ENCODE results near the gene TEP1.

DNA sequence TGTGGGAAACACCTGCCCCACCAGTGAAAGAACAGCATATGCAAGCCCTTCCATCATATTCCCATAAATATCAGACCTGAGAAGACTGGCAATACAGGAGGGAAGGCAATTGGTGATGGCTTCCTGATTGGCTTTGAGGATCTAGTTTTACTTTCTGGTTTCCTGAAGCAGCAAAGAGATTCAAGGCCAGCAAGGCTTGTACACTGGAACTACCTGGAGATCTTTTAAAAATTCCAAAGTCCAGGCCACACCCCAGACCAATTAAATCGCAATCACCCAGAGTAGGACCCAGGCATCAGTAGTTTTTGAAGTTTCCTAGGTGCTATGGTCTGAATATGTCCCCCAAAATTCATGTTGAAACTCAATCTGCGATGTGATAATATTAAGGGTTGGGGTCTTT is 2.9 kb upstream of the TEP1 start:
- TF ChIP-seq, protein P1, sequence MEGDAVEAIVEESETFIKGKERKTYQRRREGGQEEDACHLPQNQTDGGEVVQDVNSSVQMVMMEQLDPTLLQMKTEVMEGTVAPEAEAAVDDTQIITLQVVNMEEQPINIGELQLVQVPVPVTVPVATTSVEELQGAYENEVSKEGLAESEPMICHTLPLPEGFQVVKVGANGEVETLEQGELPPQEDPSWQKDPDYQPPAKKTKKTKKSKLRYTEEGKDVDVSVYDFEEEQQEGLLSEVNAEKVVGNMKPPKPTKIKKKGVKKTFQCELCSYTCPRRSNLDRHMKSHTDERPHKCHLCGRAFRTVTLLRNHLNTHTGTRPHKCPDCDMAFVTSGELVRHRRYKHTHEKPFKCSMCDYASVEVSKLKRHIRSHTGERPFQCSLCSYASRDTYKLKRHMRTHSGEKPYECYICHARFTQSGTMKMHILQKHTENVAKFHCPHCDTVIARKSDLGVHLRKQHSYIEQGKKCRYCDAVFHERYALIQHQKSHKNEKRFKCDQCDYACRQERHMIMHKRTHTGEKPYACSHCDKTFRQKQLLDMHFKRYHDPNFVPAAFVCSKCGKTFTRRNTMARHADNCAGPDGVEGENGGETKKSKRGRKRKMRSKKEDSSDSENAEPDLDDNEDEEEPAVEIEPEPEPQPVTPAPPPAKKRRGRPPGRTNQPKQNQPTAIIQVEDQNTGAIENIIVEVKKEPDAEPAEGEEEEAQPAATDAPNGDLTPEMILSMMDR (IDR thresholded peaks at IDR 0.05) = no peak
- no peak for TF ChIP-seq POLR2A (IDR thresholded peaks at IDR 0.05)
